NCI-H2029 treated with DMSO at 0.1 percent for 48 hours (cell line): Measurements from ENCODE around the gene PPY.
"Not testable (repeated sequence)": the region's sequence is repeated elsewhere in the genome, so short reads cannot be mapped to it uniquely, and the experiment has no call there.

Experiments
- DNase-seq: peaks from one replicate; lab custom pipeline; 2025; lab: John Stamatoyannopoulos, UW

Gene PPY

GRCh38 chr17:43905985-43906852 is 36.1 kb downstream of the PPY start:
- no peak for DNase-seq

DNA sequence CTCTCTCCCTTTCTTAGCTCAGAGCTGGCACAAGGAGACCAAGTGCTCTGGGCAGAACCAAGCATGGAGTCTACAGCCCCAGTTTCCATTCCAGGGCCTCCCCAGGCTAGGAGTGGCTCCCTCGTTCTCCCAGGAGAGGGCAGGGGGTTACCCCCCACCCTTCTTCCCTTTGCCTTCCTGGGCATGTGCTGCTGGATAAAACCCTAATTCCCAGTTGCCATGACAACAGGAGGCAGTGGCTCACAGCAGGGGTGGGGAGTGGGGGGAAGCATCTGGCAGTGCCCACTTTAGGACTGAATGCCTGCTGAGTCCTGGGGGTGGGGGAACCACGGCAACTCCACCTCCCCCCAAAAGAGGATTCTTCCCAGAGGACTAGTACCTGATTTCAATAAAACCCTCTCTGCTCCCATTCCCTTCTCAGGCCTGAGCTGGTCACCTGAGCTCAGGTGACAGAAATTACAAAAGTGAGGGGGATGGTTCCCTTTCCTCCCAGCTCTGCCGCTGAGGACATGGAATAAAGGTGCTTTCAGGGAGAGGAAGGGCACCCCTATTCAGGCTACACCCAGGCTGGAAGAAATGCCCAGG is 36.8 kb downstream of the PPY start:
- no peak for DNase-seq

DNA sequence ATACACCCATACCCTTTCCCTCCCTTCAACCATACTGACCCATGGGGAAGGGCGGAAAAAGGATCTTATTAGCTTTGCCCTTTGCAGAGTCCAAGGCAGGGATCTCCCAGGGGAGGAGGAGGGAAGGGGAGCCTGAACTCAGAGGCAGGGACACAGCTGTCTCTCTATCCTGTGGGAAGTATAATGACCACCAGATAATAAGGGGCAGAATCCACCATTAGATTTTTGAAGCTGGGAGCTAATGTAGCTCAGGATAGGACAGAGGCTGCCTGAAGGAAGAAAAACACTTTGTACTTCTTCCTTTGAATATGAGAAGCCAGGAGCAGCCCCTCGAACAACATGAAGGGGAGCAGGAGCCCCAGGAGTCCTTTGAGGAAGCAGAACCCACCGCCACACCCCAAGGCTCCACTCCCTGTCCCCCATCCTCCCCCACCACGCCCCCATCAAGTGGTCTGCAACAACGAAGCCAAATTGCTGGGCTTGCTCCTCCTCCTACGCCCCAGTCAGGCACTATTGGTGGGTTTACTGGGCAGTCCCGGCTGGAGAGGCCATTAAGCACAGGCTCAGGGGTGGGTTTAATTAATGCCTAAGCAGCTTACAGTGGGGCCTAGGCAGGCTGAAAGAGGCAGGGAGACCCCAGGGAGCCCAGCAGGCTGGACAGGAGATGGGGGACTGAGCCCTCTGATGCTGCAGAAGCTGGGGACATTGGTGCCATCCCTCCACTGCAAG is 40.3 kb downstream of the PPY start:
- no peak for DNase-seq

DNA sequence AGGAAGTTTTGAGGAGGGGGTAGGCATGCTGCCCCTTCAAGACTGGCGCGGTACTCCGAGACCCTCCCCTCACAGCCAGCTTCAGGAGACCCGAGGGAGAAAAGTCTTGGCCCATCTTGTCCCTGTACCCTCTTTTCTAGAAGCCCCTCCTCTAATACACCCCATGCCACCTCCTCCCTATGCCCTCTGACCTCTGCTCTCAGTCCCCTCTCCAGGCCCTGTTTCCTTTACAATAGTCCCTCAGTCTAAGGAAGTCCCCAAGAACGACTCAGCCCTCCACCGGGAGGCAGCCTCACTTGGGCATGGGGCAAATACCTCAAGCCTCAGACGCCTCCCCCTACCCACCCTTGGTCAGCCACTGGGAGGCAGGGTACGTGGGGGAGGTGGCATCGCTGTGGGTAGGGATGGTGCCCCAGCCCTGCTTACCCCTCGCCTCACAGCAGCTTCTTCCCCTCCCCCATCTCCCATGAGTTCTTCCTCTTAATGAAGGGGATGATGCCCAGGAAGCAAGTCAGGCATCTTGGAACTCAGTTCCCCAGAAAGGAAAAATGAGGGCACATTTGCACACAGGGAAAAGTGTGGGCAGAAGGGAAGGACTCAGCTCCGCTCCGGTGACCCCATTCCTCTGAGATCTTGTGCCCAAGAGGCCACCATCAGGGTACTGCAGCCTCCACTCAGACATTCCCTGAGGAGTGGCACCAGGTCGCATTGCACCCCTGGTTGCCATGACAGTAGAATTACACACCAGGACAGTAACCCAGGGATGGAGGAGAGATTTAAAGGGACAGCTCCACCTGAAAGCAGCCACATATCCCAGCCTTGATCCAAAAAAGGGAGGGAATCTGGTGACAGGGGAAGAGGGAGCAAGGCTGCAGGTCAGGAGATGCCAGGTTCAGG is 41.2 kb downstream of the PPY start:
- no peak for DNase-seq

DNA sequence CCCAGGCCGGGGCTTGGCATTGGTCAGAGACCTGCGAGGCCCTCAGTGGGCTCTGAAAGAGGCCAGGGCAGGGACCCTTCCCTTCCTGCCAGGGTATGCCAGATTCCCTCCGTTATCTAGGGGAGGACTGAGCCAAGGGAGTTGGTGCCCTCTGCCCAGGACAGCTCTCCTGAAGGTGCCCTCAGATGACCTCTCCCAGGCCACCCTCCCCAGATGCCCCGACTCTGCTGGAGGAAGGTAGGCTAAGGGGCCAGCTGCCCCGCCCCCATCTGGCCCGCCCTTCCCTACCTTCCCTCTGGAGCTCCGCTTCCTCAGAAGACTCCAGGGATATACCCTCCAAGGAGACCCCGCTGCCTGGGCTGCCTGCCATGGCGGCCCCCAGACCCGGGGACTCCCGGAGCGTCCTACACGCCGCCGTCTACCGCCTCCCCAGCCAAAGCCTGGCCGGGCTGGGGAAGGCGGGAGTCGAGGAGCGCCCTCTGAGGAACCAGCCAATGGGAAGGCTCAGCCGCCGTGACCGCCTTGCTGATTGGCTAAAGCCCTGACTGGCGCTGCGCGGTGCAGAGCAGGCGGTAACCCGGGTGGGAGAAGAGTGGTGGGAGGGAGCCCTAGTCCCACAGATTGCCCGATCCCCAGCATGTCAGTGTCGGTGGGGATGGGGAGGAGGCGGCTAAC is 42.0 kb downstream of the PPY start:
- DNase-seq = peak; percentile 41

DNA sequence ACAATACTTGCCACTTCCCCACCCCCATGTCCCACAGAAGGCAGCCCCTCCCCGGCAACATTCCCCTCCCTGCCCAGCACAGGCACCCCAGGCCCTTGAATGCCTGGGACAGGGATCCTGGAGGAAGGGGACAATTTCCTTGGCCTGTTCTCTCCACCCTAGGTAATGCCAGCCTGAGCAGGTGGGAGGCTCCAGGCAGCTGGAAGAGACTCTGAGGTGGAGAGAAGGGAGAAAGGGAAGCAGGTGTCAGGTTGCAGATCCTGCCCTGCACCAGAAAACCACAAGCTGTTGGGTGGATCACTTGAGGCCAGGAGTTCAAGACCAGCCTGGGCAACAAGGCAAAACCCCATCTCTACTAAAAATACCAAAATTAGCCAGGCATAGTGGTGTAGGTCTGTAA is 43.8 kb downstream of the PPY start:
- DNase-seq = no peak

- no peak for DNase-seq
Measured at GRCh38 chr17:43897831-43898230, 44.4 kb downstream of the PPY start.

- DNase-seq = not testable (repeated sequence)
Measured at GRCh38 chr17:43894494-43894893, 47.8 kb downstream of the PPY start.

- no peak for DNase-seq
Measured at GRCh38 chr17:43892647-43892952, 49.7 kb downstream of the PPY start.

DNA sequence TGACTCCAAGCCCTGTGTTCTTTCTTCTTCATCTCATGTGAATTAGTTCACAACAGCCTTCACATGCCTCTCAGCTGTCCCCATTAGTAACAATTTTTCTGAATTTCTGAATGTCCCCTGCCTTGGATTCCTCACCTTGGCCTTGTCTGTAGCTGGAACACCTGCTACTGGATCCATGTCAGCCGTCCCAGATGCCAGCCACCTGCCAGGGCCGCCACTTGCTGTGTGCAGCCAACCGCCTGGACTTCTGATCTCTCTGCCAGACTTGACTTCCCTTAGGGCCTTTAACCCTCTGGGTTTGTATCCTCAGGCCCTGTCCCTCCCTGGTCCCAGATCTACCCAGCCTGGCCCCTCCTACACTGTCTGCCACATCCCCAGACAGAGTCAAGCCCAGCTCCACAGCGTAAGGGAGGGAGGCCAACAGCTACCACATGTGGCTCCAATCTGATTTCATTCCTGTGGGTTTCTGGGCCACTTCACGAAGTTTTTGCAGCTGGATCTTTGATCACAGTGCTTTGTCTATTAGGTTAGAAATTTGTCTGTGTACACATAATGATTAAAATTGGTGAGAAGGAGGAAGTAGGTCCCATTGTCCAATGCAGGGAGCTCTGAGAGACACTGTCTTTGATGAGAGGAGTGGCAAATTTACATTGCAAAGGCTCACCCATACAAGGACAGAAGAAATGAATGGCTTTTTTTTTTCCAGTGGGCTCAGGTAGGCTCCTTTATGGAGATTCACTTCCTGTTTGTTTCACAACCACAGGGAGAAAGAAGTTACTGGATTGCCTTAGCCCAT is 50.2 kb downstream of the PPY start:
- DNase-seq = no peak
